ENCODE data around the gene RRAD.

GRCh38 chr16:66915041-66915440 is 10.3 kb downstream of the RRAD start:
- TF ChIP-seq EZH2 (IDR thresholded peaks at IDR 0.05; ENCODE audit: borderline replicate concordance, low read depth, low read length, severe bottlenecking) = no peak
- TF ChIP-seq CTCF (IDR thresholded peaks at IDR 0.05; ENCODE audit: extremely low read depth in 1 of 2, insufficient read depth in 1 of 2, low read depth in 1 of 2, low read length in 2 of 2) = no peak
- TF ChIP-seq JUN (IDR thresholded peaks at IDR 0.05; ENCODE audit: borderline replicate concordance, insufficient read depth, insufficient read length, low read depth) = no peak
- TF ChIP-seq POLR2A (IDR thresholded peaks at IDR 0.05; ENCODE audit: low read depth, low read length) = no peak
- no peak for TF ChIP-seq MAX (IDR thresholded peaks at IDR 0.05; ENCODE audit: insufficient read depth, insufficient read length)
- no peak for TF ChIP-seq POLR2AphosphoS5 (IDR thresholded peaks at IDR 0.05; ENCODE audit: insufficient read depth, low read depth, low read length)
- TF ChIP-seq FOS (IDR thresholded peaks at IDR 0.05; ENCODE audit: borderline replicate concordance, insufficient read depth, low read length) = no peak
